Stomach (tissue), 9 donors: ENCODE results near the gene FGF18. TPM values are rescaled to one million over a fixed set of nuclear protein-coding genes. Genes with fewer than 3 reads are reported as not detected.

Source experiments
- DNase-seq, 2 donors: peaks; one replicate each; pipeline versions ENCODE4 v3.0.0 to v3.0.0-alpha.2; 2013 to 2019
- H3K27ac ChIP-seq, 5 donors: fragments of 200-600 bp in 4 of 5; sonication (generic) in 4 of 5; one replicate each; pipeline ENCODE4 v1.5.1; 2013 to 2019; ENCODE audit warnings: mild to moderate bottlenecking in 1 of 5, moderate library complexity in 1 of 5
- H3K27me3 ChIP-seq, 3 donors: fragments of 200-600 bp; sonication (generic); one replicate each; pipeline ENCODE4 v1.5.1; 2017 to 2019; ENCODE audit warnings: mixed run types in 1 of 3
- H3K36me3 ChIP-seq, 4 donors: fragments of 200-600 bp; sonication (generic); 1 replicate in 3 of 4; 2 replicates in 1 of 4; pipeline ENCODE4 v1.5.1; 2016 to 2019
- H3K4me1 ChIP-seq, 4 donors: fragments of 200-600 bp; sonication (generic); one replicate each; pipeline ENCODE4 v1.5.1; 2016 to 2019
- H3K4me3 ChIP-seq, 4 donors: fragments of 200-600 bp; sonication (generic) in 3 of 4; one replicate each; pipeline ENCODE4 v1.5.1; 2016 to 2019; ENCODE audit warnings: mild to moderate bottlenecking in 1 of 4
- H3K9me3 ChIP-seq, 4 donors: fragments of 200-600 bp; sonication (generic); one replicate each; pipeline ENCODE4 v1.5.1; 2016 to 2019
- EP300 ChIP-seq: sonication (generic); formaldehyde crosslinking; IDR thresholded peaks from one replicate; pipeline ENCODE4 v1.6.1; 2017; ENCODE audit warnings: antibody characterized with exemption
- POLR2A ChIP-seq, 4 donors: fragments of 450-650 bp; IDR thresholded peaks; one replicate each; pipeline ENCODE4 v1.6.1; 2016; ENCODE audit warnings: antibody characterized with exemption in 4 of 4, control low read depth in 2 of 4, mild to moderate bottlenecking in 1 of 4, moderate library complexity in 1 of 4
- POLR2AphosphoS5 ChIP-seq, 3 donors: sonication (generic); formaldehyde crosslinking; IDR thresholded peaks; one replicate each; pipeline ENCODE4 v1.6.1; 2016; ENCODE audit warnings: antibody characterized with exemption in 3 of 3
- WGBS, 5 donors: extraction: QIAGEN DNeasy Blood & Tissue Kit in 3 of 5; methylation state at CpG; one replicate each; pipeline versions ENCODE4 v1.1.5 to v1.1.7; 2013 to 2018; 5-methylcytosine and 5-hydroxymethylcytosine counted together
- intact Hi-C: fragments of 100-400 bp; cut with DNase I; formaldehyde crosslinking; loops from one replicate; pipeline ENCODE4 v1.15.1; 2023; ENCODE audit warnings: low total_unique reads
- polyA plus RNA-seq, 3 donors: library from polyadenylated mRNA; stranded (reverse); fragments of 200-250 nt; gene quantifications; one replicate each; pipeline ENCODE4 v1.2.3, GENCODE V29; 2013
- total RNA-seq, 5 donors: library from RNA; depleted of rRNA; stranded (reverse); fragments of >200 nt; gene quantifications; one replicate each; pipeline versions ENCODE4 v1.1.0 to v1.2.3, GENCODE V29; 2014 to 2016
- TF ChIP-seq, protein P1 (sequence below), 7 experiments: fragments of 450-650 bp in 4 of 7; fragments of 200-600 bp in 3 of 7; sonication (generic) in 3 of 7; IDR thresholded peaks; one replicate each; pipeline ENCODE4 v1.5.1; 2016 to 2019; ENCODE audit warnings: antibody characterized with exemption in 7 of 7, control low read depth in 2 of 7, mild to moderate bottlenecking in 1 of 7
- donor health status: healthy with polysubstance abuse.
- donor health status: Bipolar disorder and iron deficiency.
- donor health status: healthy.

The FGF18 gene
- total and polyA plus RNA-seq, 8 donors = 0.37 to 7.1 (median 0.46) TPM; not detected in 3

GRCh38 chr5:171477101-171477500 is 57.7 kb downstream of the FGF18 start:
- no peak for DNase-seq
- H3K27ac ChIP-seq = no peak overlapping the region
- no peaks in the 10 kb centered on the region for H3K9me3 ChIP-seq
- H3K36me3 ChIP-seq = no peaks in the 10 kb centered on the region
- H3K4me3 ChIP-seq = no peak overlapping the region
- 58 to 78% (median 75%) methylated on average over 2 of the region's 2 CpGs for WGBS, 5 donors
- intact Hi-C loops = no loop called here
- TF ChIP-seq POLR2A (IDR thresholded peaks at IDR 0.05) (no peak), EP300 (no peak), POLR2AphosphoS5 (IDR thresholded peaks at IDR 0.05) (no peak)
- TF ChIP-seq, protein P1, sequence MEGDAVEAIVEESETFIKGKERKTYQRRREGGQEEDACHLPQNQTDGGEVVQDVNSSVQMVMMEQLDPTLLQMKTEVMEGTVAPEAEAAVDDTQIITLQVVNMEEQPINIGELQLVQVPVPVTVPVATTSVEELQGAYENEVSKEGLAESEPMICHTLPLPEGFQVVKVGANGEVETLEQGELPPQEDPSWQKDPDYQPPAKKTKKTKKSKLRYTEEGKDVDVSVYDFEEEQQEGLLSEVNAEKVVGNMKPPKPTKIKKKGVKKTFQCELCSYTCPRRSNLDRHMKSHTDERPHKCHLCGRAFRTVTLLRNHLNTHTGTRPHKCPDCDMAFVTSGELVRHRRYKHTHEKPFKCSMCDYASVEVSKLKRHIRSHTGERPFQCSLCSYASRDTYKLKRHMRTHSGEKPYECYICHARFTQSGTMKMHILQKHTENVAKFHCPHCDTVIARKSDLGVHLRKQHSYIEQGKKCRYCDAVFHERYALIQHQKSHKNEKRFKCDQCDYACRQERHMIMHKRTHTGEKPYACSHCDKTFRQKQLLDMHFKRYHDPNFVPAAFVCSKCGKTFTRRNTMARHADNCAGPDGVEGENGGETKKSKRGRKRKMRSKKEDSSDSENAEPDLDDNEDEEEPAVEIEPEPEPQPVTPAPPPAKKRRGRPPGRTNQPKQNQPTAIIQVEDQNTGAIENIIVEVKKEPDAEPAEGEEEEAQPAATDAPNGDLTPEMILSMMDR (IDR thresholded peaks at IDR 0.05) = no peak
- no peaks in the 10 kb centered on the region for H3K27me3 ChIP-seq
- no peaks in the 10 kb centered on the region for H3K4me1 ChIP-seq

GRCh38 chr5:171477666-171478065 is 58.2 kb downstream of the FGF18 start:
- H3K36me3 ChIP-seq = no peaks in the 10 kb centered on the region
- peaks cover 0 to 2% (median 0%) of the 10 kb centered on the region in 3 donors for H3K27me3 ChIP-seq
- DNase-seq = no peak
- no peak overlapping the region for H3K27ac ChIP-seq
- H3K4me3 ChIP-seq = no peak overlapping the region
- no peaks in the 10 kb centered on the region for H3K4me1 ChIP-seq
- TF ChIP-seq POLR2AphosphoS5 (IDR thresholded peaks at IDR 0.05) (no peak), EP300 (no peak), POLR2A (IDR thresholded peaks at IDR 0.05) (no peak)
- TF ChIP-seq, protein P1 (IDR thresholded peaks at IDR 0.05) = no peak
- intact Hi-C loops = no loop called here
- WGBS, 5 donors = 72 to 88% (median 82%) methylated on average over 3 of the region's 3 CpGs
- H3K9me3 ChIP-seq = no peaks in the 10 kb centered on the region

DNA sequence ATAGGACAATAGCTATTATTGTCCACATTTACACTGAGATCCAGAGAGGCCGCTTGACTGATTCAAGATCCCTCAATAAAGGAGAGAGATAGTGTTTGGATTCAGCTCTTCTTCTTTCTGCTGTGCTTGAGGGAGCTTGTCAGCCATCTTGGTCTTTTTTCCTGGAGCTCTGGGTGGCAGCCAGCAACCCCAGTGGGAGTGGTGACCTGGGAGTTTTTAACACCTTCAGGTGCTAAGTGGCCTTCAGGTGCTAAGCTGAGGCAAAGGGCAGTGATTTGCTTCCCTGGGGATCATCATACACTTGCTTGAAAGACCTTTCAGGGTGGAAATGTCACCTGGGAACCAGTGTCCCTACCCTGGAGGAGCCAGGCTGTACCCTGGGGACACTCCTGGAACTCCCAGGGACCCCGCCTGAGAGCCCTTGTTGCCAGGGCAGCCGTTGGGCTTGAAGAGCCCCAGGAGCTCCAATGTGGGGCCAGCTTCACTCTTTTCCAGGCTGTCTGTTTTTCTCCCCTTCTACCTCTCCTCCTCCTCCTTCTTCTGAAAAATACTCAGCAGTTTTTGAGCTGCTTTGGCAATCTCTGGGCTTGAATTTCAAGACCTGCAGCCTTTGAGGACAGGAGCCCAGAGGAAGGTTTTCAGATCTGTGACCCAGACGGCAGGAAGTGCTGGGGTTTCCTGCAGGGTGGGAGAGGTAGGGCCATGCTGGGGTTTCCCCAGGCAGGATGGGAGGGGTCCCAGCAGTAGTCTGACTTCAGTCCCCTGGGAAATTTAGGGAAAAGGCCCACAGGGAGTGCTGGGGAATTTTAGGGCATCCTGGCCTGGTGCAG is 59.7 kb downstream of the FGF18 start:
- Histone ChIP-seq H3K27me3 (peaks cover 0 to 7% (median 0%) of the 10 kb centered on the region in 3 donors), H3K36me3 (no peaks in the 10 kb centered on the region), H3K9me3 (no peaks in the 10 kb centered on the region), H3K27ac (no peak overlapping the region), H3K4me1 (no peaks in the 10 kb centered on the region), H3K4me3 (no peak overlapping the region)
- WGBS, 5 donors = 63 to 74% (median 71%) methylated on average over 4 of the region's 4 CpGs
- no peak for DNase-seq
- TF ChIP-seq POLR2A (IDR thresholded peaks at IDR 0.05) = no peak
- TF ChIP-seq, protein P1 (IDR thresholded peaks at IDR 0.05) = no peak
- TF ChIP-seq EP300 = no peak
- no peak for TF ChIP-seq POLR2AphosphoS5 (IDR thresholded peaks at IDR 0.05)
- intact Hi-C loops = no loop called here

DNA sequence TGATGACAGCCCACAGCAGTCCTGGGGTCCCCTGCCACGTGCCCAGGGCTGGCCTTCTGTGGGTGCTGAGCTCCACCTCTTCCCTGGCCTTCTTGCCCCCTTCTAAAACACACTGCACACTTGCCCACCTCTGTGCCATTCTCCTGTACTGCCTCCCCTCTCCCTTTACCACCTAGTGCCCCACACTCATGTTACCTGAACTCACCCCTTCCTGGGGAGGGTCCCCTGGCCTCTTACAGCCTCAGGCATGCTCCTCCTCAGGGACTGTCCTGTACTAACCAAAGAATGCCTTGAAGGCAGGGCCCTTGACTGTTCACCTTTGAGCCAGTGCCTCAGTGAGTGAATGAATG is 60.3 kb downstream of the FGF18 start:
- TF ChIP-seq POLR2A (IDR thresholded peaks at IDR 0.05) = no peak
- no peak for TF ChIP-seq EP300
- TF ChIP-seq POLR2AphosphoS5 (IDR thresholded peaks at IDR 0.05) = no peak
- TF ChIP-seq, protein P1 (IDR thresholded peaks at IDR 0.05) = no peak

More for the DNA sequence above, 60.3 kb downstream of the FGF18 start:
- no peak overlapping the region for H3K4me3 ChIP-seq
- intact Hi-C loops = no loop called here
- H3K4me1 ChIP-seq = no peaks in the 10 kb centered on the region
- no peak for DNase-seq
- WGBS, 5 donors = 63 to 80% (median 76%) methylated on average over 1 of the region's 1 CpG; no CpG with 5 or more reads in 1 of the 5 donors
- no peaks in the 10 kb centered on the region for H3K9me3 ChIP-seq
- no peak overlapping the region for H3K27ac ChIP-seq
- H3K27me3 ChIP-seq = peaks cover 0 to 10% (median 0%) of the 10 kb centered on the region in 3 donors
- H3K36me3 ChIP-seq = no peaks in the 10 kb centered on the region
